GM12875 (cell line): ENCODE results near the gene C1orf210.

ENCODE experiments used
- H3K4me3 ChIP-seq: one replicate; pipeline ENCODE4 v1.5.1; 2011; ENCODE audit warnings: low read depth, low read length, control low read depth
- TF ChIP-seq, protein P1 (sequence below): IDR thresholded peaks from 2 replicates; pipeline ENCODE4 v1.5.1; 2011; ENCODE audit warnings: low read depth, mild to moderate bottlenecking, control low read depth, inconsistent platforms, low read length, moderate library complexity, borderline replicate concordance; ENCODE audit not compliant: insufficient read depth

Gene C1orf210

DNA sequence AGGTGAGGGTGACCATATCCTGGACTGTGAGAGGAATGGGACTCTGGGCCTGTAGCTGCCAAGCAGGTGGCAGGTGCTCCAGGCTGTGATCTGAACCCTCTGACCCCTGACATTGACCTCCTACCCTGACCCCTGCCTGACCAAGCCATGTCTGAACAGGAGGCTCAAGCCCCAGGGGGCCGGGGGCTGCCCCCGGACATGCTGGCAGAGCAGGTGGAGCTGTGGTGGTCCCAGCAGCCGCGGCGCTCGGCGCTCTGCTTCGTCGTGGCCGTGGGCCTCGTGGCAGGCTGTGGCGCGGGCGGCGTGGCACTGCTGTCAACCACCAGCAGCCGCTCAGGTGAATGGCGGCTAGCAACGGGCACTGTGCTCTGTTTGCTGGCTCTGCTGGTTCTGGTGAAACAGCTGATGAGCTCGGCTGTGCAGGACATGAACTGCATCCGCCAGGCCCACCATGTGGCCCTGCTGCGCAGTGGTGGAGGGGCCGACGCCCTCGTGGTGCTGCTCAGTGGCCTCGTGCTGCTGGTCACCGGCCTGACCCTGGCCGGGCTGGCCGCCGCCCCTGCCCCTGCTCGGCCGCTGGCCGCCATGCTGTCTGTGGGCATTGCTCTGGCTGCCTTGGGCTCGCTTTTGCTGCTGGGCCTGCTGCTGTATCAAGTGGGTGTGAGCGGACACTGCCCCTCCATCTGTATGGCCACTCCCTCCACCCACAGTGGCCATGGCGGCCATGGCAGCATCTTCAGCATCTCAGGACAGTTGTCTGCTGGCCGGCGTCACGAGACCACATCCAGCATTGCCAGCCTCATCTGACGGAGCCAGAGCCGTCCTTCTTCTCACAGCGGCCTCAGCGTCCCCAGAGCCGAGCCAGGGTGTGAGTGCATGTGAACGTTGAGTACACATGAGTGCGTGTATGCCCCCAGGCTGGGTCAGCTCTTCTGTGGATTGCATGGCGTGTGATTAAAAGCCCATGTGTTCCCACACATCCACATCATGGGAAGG lies 12.5 kb downstream of the C1orf210 start:
- TF ChIP-seq, protein P1, sequence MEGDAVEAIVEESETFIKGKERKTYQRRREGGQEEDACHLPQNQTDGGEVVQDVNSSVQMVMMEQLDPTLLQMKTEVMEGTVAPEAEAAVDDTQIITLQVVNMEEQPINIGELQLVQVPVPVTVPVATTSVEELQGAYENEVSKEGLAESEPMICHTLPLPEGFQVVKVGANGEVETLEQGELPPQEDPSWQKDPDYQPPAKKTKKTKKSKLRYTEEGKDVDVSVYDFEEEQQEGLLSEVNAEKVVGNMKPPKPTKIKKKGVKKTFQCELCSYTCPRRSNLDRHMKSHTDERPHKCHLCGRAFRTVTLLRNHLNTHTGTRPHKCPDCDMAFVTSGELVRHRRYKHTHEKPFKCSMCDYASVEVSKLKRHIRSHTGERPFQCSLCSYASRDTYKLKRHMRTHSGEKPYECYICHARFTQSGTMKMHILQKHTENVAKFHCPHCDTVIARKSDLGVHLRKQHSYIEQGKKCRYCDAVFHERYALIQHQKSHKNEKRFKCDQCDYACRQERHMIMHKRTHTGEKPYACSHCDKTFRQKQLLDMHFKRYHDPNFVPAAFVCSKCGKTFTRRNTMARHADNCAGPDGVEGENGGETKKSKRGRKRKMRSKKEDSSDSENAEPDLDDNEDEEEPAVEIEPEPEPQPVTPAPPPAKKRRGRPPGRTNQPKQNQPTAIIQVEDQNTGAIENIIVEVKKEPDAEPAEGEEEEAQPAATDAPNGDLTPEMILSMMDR = no peak

DNA sequence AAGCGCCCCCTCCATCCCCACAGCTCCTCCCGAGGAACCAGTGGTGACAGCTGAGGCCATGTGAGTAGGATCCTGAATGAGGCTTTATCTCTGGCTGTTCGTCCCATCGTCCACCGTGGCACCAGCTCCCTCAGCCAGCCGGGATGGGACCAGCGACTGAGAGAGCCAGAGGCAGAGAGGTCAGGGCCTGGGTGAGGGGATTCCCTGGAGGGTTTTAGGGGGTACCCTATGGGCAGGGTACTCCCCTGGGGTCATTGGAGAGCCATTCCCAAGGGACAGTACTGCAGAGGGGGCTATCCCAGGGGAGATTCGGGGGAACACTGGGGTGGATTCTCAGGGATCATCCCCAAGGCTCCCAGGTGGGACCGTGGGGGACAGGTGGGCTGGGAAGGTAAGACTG lies 13.2 kb downstream of the C1orf210 start:
- TF ChIP-seq, protein P1 = no peak
- H3K4me3 ChIP-seq = no peak overlapping the region

More for the DNA sequence above, 12.5 kb downstream of the C1orf210 start:
- H3K4me3 ChIP-seq = no peak overlapping the region

DNA sequence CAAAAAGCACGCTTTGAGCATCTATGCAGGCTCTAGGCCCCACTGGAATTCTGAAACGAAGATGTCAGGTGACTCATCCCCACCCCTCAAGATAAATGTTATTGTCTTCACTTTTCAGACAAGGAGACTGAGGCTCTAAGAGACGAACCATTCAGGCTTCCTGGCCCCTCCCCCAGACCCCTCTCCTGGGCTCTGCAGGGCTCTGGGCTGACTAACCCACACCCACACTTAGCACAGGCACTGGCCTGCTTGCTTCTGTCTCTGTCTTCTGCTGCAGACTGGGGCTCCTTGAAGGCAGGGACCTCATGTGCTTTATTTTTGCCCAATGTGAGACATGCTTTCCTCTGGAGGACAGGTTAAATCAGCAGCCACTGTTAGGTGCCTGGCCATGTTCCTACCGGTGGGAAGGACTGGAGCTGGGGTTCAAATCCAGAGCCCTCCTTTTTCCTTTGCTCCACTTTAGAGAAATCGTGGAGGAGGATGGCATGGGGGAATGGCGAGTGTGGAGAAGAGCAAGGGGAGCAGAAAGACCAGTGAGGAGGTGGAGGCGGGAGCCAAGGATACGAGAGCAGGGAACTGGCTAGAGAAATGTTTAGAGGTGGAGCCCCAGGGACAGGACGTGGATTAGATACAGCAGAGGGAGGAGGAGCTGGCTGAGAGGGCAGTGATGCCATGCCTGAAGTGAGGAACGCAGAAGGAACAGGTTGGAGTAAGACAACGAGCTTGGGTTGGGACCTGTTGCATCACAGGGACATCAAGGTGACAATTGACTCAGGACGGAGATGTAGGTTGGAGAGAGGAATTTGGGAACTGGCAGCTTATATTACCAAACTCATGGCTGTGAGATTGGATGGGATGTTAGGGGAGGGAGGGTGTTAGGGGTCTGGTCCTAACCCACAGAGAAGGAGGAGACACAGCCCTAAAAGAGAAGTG lies 13.9 kb downstream of the C1orf210 start:
- H3K4me3 ChIP-seq = no peak overlapping the region
- TF ChIP-seq, protein P1 = no peak

DNA sequence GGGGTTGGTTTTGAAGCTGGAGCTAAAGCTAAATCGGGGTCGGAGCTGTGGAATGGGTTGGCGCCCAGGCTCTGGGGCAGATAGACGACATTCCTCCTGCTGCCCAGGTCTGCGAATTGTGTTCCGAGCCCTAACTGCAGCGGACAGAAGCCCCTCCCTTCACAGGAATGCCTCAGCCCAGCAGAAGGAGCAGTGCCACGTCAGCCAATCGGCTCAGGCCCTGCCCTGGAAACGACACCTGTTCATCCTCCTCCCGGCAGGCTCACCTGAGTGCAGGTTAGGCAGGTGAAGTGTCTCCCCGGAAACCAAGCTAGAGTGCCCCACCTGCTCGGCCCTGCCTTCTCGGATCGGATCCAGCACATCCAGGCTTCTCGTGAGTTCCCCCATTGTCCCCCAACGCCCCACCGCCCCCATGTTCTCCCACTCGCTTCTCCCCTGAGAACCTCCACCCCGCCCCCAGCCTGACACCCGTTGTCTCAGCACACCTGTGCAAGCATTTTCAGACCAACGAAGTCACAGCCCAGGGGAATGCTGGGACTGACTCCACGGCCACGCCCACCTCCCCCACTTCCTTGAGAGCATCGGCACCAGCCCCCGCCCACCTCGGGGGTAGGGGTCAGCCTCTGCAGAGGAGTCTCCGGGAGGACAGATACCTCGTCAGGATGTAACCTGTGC lies 14.8 kb downstream of the C1orf210 start:
- H3K4me3 ChIP-seq = no peak overlapping the region
- TF ChIP-seq, protein P1 = no peak

DNA sequence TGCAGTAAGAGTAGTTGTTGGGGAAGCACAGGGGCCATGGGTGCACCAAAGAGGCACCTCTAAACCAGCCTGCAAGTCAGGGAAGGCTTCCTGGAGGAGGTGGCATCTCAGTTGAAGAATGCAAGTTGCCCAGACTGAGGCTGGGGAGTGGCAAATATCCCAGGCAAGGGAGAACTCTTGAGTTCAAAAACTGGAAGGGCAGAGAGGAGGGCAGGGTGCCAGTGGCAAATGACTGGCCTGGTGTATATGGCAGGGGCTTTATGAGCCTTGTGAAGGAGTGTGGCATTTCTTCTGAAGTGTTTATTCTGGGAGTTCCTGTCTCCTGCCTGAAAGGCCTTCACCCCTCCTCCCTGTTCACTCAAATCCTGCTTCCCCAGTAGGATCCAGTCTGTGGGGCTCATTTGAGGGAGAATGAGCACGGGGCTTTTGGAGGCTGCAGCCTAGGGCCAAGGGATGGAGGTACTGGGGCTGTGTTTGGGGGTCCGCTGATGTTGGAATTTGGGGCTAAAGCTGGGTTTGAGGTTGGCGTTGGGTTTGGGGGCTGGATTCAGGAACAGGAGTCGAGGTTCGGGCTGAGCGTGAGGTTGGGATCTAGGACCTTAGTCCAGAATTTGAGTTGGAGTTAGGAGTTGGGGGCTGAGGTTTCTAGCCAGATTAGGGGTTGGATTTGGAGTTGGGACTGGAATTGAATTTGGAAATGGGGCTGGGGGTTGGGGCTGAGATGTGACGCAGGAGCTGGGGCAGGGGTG lies 15.6 kb downstream of the C1orf210 start, which contains the start of gene TMEM125:
Gene TMEM125 (plus strand): TSS at position 357 of the 749 bp plus-strand sequence. CDS start 2,740 bp downstream, outside the sequence.
- TF ChIP-seq, protein P1 = no peak
- H3K4me3 ChIP-seq = no peak within 1 kb of the TSS
